B cell (primary cell): ENCODE results near the gene EYS. TPM values are rescaled to one million over a fixed set of nuclear protein-coding genes. Genes with fewer than 3 reads are reported as not detected.

ENCODE experiments used
- ATAC-seq: fragments of 200-7000 bp; cut with Tn5 transposase; one replicate; pipeline ENCODE4 v1.10.0; 2021; ENCODE audit warnings: low read depth, mild to moderate bottlenecking, moderate number of reproducible peaks, moderate library complexity
- CTCF ChIA-PET: fragments of 350-600 bp; sonication (Branson Sonifier 250); formaldehyde crosslinking; loops from one replicate; lab custom pipeline; 2021; ENCODE audit warnings: antibody characterized with exemption, inconsistent platforms; lab: Charles Lee
- POLR2A ChIA-PET: fragments of 350-600 bp; sonication (Branson Sonifier 250); formaldehyde crosslinking; loops from one replicate; lab custom pipeline; 2021; ENCODE audit warnings: antibody characterized with exemption; lab: Charles Lee
- DNase-seq: peaks from one replicate; pipeline ENCODE4 v3.0.0; 2013
- H2AFZ ChIP-seq: 2 replicates; pipeline ENCODE4 v1.6.1; 2012; ENCODE audit warnings: mild to moderate bottlenecking, low read depth, low read length; ENCODE audit not compliant: insufficient read depth, poor library complexity, severe bottlenecking
- H3K27ac ChIP-seq, 2 donors: 1 replicate in 1 of 2; 2 replicates in 1 of 2; pipeline ENCODE4 v1.5.1; 2012 to 2013; ENCODE audit warnings: low read length in 2 of 2, mild to moderate bottlenecking in 2 of 2, moderate library complexity in 1 of 2
- H3K27me3 ChIP-seq, 4 experiments: fragments of 200-600 bp in 1 of 4; sonication (generic) in 1 of 4; replicated peaks in 1 of 4; 1 replicate in 2 of 4; 2 replicates in 2 of 4; pipeline versions ENCODE4 v1.6.1 to v1.7.0; 2013 to 2016; ENCODE audit warnings: low read length in 3 of 4, mild to moderate bottlenecking in 2 of 4, mixed read lengths in 1 of 4, moderate library complexity in 1 of 4; ENCODE audit not compliant: insufficient read depth in 4 of 4, control insufficient read depth in 3 of 4; ENCODE audit errors: control extremely low read depth in 1 of 4
- H3K36me3 ChIP-seq, 2 experiments: replicated peaks in 1 of 2; 1 replicate in 1 of 2; 2 replicates in 1 of 2; pipeline versions ENCODE4 v1.6.1 to v1.7.1; 2013; ENCODE audit warnings: low read length in 1 of 2; ENCODE audit not compliant: insufficient read depth in 2 of 2, control insufficient read depth in 1 of 2; ENCODE audit errors: control extremely low read depth in 1 of 2, extremely low read depth in 1 of 2
- H3K4me1 ChIP-seq, 2 donors: fragments of 200-600 bp in 1 of 2; sonication (generic) in 1 of 2; 1 replicate in 1 of 2; 2 replicates in 1 of 2; pipeline versions ENCODE4 v1.5.1 to v1.6.1; 2013 to 2017; ENCODE audit warnings: low read length in 2 of 2; ENCODE audit not compliant: control insufficient read depth in 2 of 2, insufficient read depth in 2 of 2
- H3K4me2 ChIP-seq: replicated peaks from 2 replicates; pipeline ENCODE3; 2012; ENCODE audit warnings: mild to moderate bottlenecking, low read depth, low read length; ENCODE audit not compliant: poor library complexity, severe bottlenecking
- H3K4me3 ChIP-seq, 5 experiments: fragments of 200-600 bp in 1 of 5; sonication (generic) in 1 of 5; 1 replicate in 3 of 5; 2 replicates in 2 of 5; pipeline versions ENCODE4 v1.5.1 to v1.7.0; 2011 to 2016; ENCODE audit warnings: low read length in 4 of 5, mild to moderate bottlenecking in 4 of 5, low read depth in 2 of 5, control low read depth in 1 of 5, moderate library complexity in 1 of 5; ENCODE audit not compliant: insufficient read depth in 1 of 5; ENCODE audit errors: control extremely low read depth in 1 of 5, extremely low read depth in 1 of 5
- H3K79me2 ChIP-seq: fragments of 200-600 bp; sonication (generic); one replicate; pipeline ENCODE4 v1.6.0; 2016; ENCODE audit warnings: low read length; ENCODE audit not compliant: control insufficient read depth, insufficient read depth
- H3K9ac ChIP-seq: fragments of 200-600 bp; sonication (generic); 2 replicates; pipeline ENCODE4 v1.6.1; 2017; ENCODE audit warnings: mild to moderate bottlenecking, low read length, moderate library complexity
- H3K9me3 ChIP-seq, 3 donors: one replicate each; pipeline versions ENCODE4 v1.6.1 to v1.7.1; 2013; ENCODE audit warnings: low read length in 2 of 3; ENCODE audit not compliant: control insufficient read depth in 2 of 3, insufficient read depth in 1 of 3; ENCODE audit errors: control extremely low read depth in 1 of 3
- H4K20me1 ChIP-seq: 2 replicates; pipeline ENCODE4 v1.6.0; 2012; ENCODE audit warnings: mild to moderate bottlenecking, low read length; ENCODE audit not compliant: insufficient read depth, control insufficient read depth, poor library complexity, severe bottlenecking
- H3K27ac Mint-ChIP-seq: one replicate; pipeline ENCODE4 v1.8.0; 2021; ENCODE audit warnings: mixed read lengths
- H3K27me3 Mint-ChIP-seq: one replicate; pipeline ENCODE4 v1.8.0; 2021; ENCODE audit warnings: mixed read lengths
- H3K4me1 Mint-ChIP-seq: one replicate; pipeline ENCODE4 v1.8.0; 2021; ENCODE audit warnings: mixed read lengths
- H3K4me3 Mint-ChIP-seq: one replicate; pipeline ENCODE4 v1.8.0; 2021; ENCODE audit warnings: mixed read lengths
- H3K9me3 Mint-ChIP-seq: one replicate; pipeline ENCODE4 v1.8.0; 2022; ENCODE audit warnings: mixed read lengths; ENCODE audit not compliant: insufficient read depth
- CTCF ChIP-seq: fragments of 200-600 bp; IDR thresholded peaks from one replicate; pipeline ENCODE4 v1.8.0; 2022; ENCODE audit warnings: antibody characterized with exemption, mild to moderate bottlenecking
- EZH2 ChIP-seq: IDR thresholded peaks from 2 replicates; pipeline ENCODE4 v1.6.1; 2012; ENCODE audit warnings: borderline replicate concordance, low read depth, mild to moderate bottlenecking, moderate library complexity, low read length; ENCODE audit not compliant: insufficient read depth, poor library complexity, severe bottlenecking
- WGBS: methylation state at CpG from one replicate; pipeline ENCODE4 v1.1.5; 2013; ENCODE audit warnings: missing lambda C conversion rate; ENCODE audit not compliant: insufficient coverage; 5-methylcytosine and 5-hydroxymethylcytosine counted together
- intact Hi-C: fragments of 100-400 bp; cut with micrococcal nuclease; formaldehyde crosslinking; loops from one replicate; pipeline ENCODE4 v1.10.0; 2022
- polyA plus RNA-seq: library from polyadenylated mRNA; depleted of rRNA; stranded (reverse); fragments of >200 nt; gene quantifications from 2 replicates; pipeline ENCODE4 v1.2.3, GENCODE V29; 2012
- total RNA-seq, 2 donors: library from RNA; stranded (reverse); fragments of 120-200 nt in 1 of 2; gene quantifications; 1 replicate in 1 of 2; 2 replicates in 1 of 2; pipeline versions ENCODE4 v1.2.3 to v1.2.4, GENCODE V29; 2013 to 2022

EYS gene
- total and polyA plus RNA-seq, 2 donors (not counting 1 experiment from before 2014, with no cell fraction given): not detected

GRCh38 chr6:63765828-63766227 is 1941.2 kb downstream of the EYS start:
- H3K27ac Mint-ChIP-seq: no peak overlapping the region
- Histone ChIP-seq H3K4me3 (no peak overlapping the region), H3K36me3 (no peaks in the 10 kb centered on the region), H3K27ac (no peak overlapping the region), H3K9ac (no peak overlapping the region), H2AFZ (no peak overlapping the region), H3K4me1 (no peaks in the 10 kb centered on the region), H4K20me1 (no peaks in the 10 kb centered on the region), H3K9me3 (no peaks in the 10 kb centered on the region), H3K27me3 (peaks cover 0 to 4% (median 0%) of the 10 kb centered on the region in 4 experiments), H3K4me2 (no peak overlapping the region), H3K79me2 (no peaks in the 10 kb centered on the region)
- intact Hi-C loops: no loop called here
- DNase-seq: no peak
- no peak overlapping the region for H3K4me3 Mint-ChIP-seq
- H3K27me3 Mint-ChIP-seq: peaks cover 13% of the 10 kb centered on the region
- CTCF ChIA-PET: interaction anchor here (2.5 to 10.2 kb wide), 2 partner anchors 14 to 167 kb away, joined by 14 to 239 read pairs; no protein-coding TSS in a partner anchor
- ATAC-seq: no peak
- no peaks in the 10 kb centered on the region for H3K4me1 Mint-ChIP-seq
- 90% methylated on average over 2 of the region's 2 CpGs for WGBS
- POLR2A ChIA-PET: no interaction called here
- TF ChIP-seq EZH2: no peak
- TF ChIP-seq CTCF: no peak
- H3K9me3 Mint-ChIP-seq: no peaks in the 10 kb centered on the region

GRCh38 chr6:63764318-63764916 is 1942.6 kb downstream of the EYS start:
- Mint-ChIP-seq H3K27ac (no peak overlapping the region), H3K4me3 (no peak overlapping the region), H3K4me1 (no peaks in the 10 kb centered on the region), H3K27me3 (peaks cover 11% of the 10 kb centered on the region), H3K9me3 (no peaks in the 10 kb centered on the region)
- Histone ChIP-seq H2AFZ (no peak overlapping the region), H3K9me3 (no peaks in the 10 kb centered on the region), H3K27me3 (peaks cover 0 to 4% (median 0%) of the 10 kb centered on the region in 4 experiments), H3K4me1 (no peaks in the 10 kb centered on the region), H3K79me2 (no peaks in the 10 kb centered on the region), H3K4me2 (no peak overlapping the region), H3K4me3 (no peak overlapping the region), H3K9ac (no peak overlapping the region), H4K20me1 (no peaks in the 10 kb centered on the region), H3K36me3 (no peaks in the 10 kb centered on the region), H3K27ac (no peak overlapping the region)
- ChIA-PET POLR2A (no interaction called here), CTCF (interaction anchor here (0.6 to 10.2 kb wide), 23 partner anchors 12 to 468 kb away, joined by 3 to 239 read pairs (median 3); partner anchors contain the start of gene PHF3)
- intact Hi-C loops: loop anchor here (1.0 kb wide), 1 partner anchor 166 kb away; no protein-coding TSS in a partner anchor
- DNase-seq (peak; percentile 67), ATAC-seq (no peak)
- WGBS: no CpG with 5 or more reads among the region's 4 CpGs
- peak; percentile 83 for TF ChIP-seq CTCF
- TF ChIP-seq EZH2: no peak
